GM19438 (cell line): ENCODE results near the gene NLE1.
"Not testable (repeated sequence)": the region's sequence is repeated elsewhere in the genome, so short reads cannot be mapped to it uniquely, and the experiment has no call there.

ENCODE experiments used
- ATAC-seq: cut with Tn5 transposase; IDR thresholded peaks from one replicate; pipeline ENCODE4 v1.9.1; 2021; ENCODE audit warnings: low read depth; ENCODE audit not compliant: unreplicated experiment

Gene NLE1

GRCh38 chr17:35130392-35130791 is 11.7 kb downstream of the NLE1 start:
- ATAC-seq: no peak

- no peak for ATAC-seq
These were observed 12.1 kb downstream of the NLE1 start for GRCh38 chr17:35129973-35130351.

DNA sequence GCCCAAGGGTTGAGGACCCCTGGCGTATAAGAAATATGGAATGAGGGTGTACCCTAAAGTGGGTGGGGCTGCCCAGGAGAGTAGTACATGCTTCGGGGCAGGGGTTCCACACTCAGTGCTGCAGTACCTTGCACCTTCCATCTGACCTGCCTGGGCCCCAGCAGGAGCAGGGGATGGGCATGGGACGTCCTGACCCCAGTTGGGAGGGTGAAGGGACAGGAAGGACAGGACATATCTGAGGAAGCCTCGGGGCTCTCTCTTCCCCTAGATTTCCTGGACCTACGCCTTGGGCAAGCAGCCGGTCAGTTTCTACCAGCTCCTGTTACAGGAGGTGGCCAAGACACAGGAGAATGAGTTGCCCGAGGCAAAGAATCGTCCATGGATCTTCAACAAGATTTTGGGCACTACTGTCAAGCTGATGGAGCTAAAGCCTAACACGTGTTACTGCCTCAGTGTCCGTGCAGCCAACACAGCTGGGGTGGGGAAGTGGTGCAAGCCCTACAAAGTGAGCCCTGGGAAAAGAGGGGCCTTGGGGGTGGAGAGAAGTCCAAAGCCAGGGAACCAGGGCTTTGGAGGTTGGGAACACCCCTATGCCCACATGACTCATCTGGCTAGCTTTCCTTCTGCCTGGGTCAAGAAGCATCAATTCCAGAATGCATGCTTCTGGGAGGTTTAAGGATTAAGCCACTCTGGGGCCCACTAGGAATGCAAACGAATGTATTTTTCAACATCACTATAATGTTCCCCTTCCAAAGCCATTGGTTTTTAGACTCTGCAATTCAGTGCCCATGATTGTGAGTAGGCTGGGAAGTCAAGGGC is 12.7 kb downstream of the NLE1 start:
- no peak for ATAC-seq

DNA sequence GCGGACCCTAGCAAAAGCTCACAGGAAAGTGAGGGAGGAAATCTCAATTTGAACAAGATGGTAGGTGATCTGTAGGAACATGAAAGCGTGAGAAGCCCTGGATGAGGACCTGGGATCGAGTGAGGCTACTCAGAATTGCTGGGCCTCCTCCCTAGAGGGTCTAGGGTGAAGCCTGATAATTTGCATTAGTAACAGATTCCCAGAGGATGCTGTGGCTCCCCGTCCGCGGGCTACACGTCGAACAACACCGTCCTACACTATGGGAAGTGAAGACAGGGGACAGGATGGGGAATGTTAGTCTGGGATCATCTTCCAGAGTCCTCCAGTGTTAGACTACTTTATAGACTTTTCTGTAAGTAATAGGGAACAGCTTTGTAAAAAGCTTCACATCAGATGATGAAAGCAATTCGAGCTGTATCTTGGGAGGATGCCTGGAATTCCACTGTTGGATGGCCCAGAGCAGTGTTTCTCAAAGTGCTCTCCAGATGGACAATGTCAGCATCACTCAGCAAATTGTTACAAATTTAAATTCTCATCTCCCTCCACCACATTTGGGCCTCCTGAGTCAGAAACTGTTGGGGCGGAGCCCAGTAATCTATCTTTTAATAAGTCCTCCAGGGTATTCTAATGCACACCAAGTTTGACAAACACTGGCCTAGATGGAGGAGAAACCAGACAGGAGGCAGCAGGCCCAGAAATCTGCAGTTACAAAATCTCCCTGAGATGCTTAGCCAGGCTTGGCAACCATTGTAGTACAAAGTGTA is 14.2 kb downstream of the NLE1 start:
- no peak for ATAC-seq

DNA sequence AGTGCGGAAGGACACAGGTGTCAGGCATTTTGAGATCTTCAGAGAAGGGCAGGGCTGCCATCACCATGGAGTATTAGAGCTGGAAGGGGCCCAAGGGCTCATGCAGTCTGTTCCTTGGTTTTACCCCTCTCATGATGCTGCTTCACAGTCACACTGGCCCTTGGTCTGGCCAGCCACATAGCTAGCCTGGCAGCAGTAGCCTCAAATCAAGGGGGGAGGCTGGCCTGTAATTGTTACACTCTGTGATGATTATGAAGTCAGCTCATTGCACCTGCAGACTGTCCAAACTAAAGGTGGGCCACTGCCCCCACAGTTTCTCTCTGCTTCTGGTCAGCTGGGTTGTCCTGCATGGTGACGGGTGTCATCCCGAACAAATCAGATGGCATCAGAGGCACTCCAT is 20.8 kb downstream of the NLE1 start, which contains the start of gene FNDC8:
TSS of gene FNDC8 (plus strand) at position 301 of the 400 bp plus-strand sequence. CDS start at position 380, 79 bp downstream.
- ATAC-seq: no peak

DNA sequence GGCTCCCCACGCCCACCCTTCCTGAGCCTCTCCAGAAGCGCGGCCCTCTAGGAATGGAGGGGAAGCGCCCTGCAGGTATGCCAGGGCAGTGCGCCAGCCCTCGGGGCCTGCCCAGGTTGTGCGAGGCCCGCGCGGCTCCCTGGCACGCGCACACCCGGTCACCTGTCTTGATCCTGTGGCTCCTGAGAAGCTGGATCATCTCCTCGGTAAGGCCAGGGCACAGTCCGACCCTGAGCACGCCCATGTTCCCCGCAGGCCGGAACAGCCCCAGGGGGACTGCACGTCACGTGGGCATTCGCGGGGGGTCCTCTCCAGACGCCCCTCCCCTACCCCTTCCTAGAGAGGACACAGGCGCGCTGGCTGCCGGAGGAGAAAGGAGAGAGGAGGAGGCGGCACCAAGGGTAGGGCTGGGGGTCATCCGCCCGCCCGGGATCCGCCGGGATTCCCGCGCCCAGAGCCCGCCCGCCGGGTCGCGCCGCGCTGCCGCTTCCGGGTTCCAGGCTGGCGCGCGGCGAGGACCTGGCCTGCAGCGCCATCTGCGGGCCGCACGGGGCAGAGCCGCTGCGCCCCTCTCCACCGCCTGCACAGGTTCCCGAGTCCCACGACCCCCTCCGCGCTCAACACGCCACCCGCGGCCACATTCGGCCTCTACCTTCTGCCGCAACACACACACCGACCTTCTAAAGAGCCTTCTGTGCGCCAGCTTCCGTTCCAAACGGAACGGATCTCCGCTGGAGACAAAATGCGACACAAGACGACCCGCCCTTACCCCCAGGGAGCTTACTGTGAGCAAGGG is 22.5 kb downstream of the NLE1 start, which contains the start of gene RAD51D:
TSS of gene RAD51D (minus strand) at position 491 of the 796 bp plus-strand sequence. CDS start at position 244, 247 bp downstream.
- peak; percentile 85 for ATAC-seq

DNA sequence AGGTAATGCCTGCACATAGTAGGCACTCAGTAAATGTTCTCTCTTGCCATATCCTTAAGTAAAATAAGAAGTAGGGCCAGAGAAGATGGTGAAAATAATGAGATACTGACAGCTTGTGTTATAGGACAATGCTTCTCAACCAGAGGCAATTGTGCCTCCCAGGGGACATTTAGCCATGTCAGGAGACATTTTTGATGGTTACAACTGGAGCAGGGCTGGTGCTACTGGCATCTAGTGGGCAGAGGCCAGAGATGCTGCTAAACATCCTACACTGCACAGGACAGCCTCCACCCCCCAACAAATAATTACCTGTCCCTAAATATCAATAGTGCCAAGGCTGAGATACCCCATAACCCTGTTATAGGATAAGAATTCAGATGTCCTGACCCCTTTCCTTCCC is 24.1 kb downstream of the NLE1 start:
- ATAC-seq: no peak

- no peak for ATAC-seq
These were observed 25.3 kb downstream of the NLE1 start for GRCh38 chr17:35116845-35117244.

GRCh38 chr17:35110791-35111190 is 31.3 kb downstream of the NLE1 start:
- ATAC-seq: not testable (repeated sequence)

- no peak for ATAC-seq
These were observed 37.2 kb downstream of the NLE1 start for GRCh38 chr17:35104844-35105450.

- no peak for ATAC-seq
These were observed 38.8 kb downstream of the NLE1 start for GRCh38 chr17:35103271-35103670.

GRCh38 chr17:35101725-35102124 is 40.4 kb downstream of the NLE1 start:
- no peak for ATAC-seq

DNA sequence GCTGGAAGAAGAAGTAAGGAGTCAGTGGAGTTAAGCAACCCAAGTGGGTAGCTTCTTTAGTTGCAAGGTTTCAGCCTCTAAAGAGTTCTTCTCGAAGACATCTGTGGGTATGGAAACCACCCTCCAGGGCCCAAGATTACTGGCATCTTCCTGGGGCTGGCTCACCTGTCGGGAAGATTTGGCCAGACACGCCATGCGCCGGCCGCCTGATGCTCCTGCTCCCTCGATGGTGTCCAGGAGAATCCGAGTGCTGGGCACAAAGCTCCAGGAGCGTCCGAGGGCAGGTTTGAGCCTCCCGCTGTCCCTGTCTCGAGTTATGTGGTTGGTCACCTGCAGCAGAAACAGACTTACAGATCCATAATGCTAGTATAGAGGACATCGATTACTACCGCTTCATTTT is 41.1 kb downstream of the NLE1 start:
- ATAC-seq: no peak

DNA sequence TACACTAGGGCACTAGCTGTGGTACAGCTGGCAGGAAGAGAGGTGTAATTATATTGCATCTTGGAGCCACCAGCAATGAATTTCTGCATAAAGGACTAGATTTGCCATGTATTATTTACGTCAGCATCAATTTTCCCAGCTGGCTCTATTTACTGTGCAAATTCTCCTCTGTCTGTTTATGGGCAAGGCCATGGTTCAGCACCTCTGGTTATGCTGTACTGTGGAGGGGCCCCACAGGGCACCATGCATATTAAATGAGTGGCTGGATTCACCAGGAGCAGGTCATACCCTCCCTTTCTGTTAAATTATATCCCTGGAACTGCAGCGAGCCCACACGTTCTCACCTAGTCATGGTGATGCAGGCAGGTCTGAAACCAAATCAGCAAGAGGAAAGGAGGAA is 42.2 kb downstream of the NLE1 start:
- no peak for ATAC-seq

GRCh38 chr17:35097776-35098175 is 44.3 kb downstream of the NLE1 start:
- ATAC-seq: no peak

GRCh38 chr17:35095741-35096140 is 46.4 kb downstream of the NLE1 start:
- no peak for ATAC-seq

GRCh38 chr17:35094902-35095301 is 47.2 kb downstream of the NLE1 start:
- no peak for ATAC-seq

DNA sequence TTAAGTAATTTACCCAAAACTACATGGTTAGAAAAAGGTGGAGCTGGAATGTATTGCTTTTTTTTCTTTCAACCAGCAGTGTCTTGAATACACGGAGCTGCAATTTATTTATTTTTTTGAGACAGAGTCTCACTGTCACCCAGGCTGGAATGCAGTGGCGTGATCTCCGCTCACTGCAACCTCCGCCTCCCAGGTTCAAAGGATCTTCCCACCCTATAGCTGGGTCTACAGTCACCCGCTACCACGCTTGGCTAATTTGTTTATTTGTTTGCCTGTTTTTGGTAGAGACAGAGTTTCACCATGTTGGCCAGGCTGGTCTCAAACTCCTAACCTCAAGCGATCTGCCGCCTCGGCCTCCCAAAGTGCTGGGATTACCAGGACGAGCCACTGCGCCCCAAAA is 51.4 kb downstream of the NLE1 start:
- not testable (repeated sequence) for ATAC-seq

- peak; percentile 12 for ATAC-seq
These were observed 52.4 kb downstream of the NLE1 start for GRCh38 chr17:35089586-35090296.
